SW480 (cell line): ENCODE results near the gene CEL.
"Not testable (repeated sequence)": the region's sequence is repeated elsewhere in the genome, so short reads cannot be mapped to it uniquely, and the experiment has no call there.

Experiments used
- DNase-seq: peaks from one replicate; pipeline ENCODE4 v3.0.0-alpha.2; 2016; ENCODE audit warnings: low spot score

CEL gene

DNA sequence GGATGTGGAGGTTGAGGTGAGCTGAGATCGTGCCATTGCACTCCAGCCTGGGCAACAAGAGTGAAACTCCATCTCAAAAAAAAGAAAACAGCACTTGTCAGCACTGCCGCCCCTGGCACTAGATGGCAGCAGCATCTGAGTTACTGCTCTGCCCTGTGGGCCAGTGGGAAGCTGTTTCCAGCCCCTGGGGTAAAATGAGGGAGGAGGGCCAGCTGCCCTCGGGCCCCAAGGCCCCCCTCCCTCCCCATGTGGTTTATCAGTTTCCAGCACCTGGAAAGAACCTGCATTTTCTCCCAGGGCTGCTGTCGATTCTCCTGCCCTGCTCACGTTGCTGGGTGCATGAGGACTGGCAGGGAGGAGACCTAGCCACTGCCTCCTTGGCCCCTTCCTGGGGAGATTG lies 13.2 kb upstream of the CEL start:
- no peak for DNase-seq

GRCh38 chr9:133049043-133049442 lies 12.7 kb upstream of the CEL start:
- no peak for DNase-seq

- DNase-seq, result no peak
Observed at GRCh38 chr9:133050142-133050541, 11.6 kb upstream of the CEL start.

DNA sequence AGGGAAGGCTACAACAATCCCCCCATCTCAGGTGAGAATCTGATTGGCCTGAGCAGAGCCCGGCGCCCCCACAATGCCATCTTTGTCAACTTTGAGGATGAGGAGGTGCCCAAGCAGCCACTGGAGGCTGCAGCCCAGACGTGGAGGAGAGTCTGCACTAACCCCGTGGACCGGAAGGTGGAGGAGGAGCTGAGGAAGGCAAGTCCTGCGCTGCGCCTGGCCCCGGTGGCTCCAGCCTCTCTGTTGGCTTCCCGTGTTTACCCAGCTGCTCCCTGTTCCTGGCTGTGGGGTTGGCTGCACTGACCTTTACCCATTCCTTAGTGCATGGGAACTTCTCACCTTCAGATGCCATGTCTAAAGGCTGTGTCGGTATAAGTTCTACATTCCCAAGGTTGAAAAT lies 11.0 kb upstream of the CEL start:
- DNase-seq, result no peak

DNA sequence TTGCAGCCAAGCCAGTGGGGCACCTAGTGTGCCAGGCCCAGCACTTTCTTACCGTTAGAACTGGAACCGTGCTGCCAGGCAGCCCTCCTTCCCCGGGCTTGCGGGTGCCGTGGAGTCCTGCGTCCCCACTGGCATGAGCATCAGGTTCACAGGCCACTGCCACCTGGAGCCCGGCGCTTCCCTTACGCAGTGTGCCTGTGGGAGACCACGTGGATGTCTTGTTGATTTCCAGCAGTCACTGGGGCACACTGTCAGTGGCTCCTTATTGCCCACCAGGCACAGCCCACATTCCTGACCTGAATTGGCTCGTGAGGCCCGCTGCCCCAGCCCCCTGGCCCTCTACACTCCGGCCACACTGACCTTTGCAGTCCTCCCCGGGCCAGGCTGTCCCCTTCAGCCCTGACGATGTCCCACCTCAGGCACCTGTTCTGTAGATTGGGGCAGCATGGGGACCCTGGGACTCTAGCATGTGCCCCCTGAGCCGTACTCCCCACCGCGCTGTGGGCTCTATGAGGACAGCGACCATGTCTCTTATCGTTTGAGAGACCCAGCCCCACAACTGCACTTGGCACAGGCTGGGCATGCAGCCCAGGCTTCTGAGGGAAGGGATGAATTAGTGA lies 10.4 kb upstream of the CEL start:
- DNase-seq, result no peak

GRCh38 chr9:133051966-133052539 lies 9.7 kb upstream of the CEL start:
- DNase-seq, result no peak

- no peak for DNase-seq
Observed at GRCh38 chr9:133054194-133054890, 7.4 kb upstream of the CEL start.

GRCh38 chr9:133054966-133055365 lies 6.8 kb upstream of the CEL start:
- DNase-seq, result no peak

GRCh38 chr9:133055788-133056420 lies 5.9 kb upstream of the CEL start:
- DNase-seq, result no peak

- no peak for DNase-seq
Observed at GRCh38 chr9:133056533-133056932, 5.2 kb upstream of the CEL start.

DNA sequence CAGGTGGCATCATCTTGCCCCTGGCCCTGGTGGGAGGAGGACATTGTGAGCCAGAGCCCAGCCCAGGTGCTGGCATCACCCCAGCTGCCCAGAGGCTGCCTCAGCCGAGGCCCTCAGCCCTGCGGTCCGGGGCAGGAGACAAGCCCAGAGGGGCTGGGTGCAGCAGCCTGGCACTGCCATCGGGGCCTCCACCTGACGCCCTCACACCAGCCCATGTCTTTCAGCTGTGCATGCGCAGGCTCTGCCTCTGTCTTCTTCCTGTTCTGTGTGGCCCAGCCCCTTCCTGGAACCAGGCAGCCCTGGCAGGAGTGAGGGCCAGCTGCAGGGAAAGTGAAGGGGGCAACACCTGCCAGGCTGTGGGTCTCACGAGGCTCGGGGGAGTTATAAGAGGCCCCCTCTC lies 4.8 kb upstream of the CEL start:
- no peak for DNase-seq

- DNase-seq, result no peak
Observed at GRCh38 chr9:133057553-133057952, 4.2 kb upstream of the CEL start.

DNA sequence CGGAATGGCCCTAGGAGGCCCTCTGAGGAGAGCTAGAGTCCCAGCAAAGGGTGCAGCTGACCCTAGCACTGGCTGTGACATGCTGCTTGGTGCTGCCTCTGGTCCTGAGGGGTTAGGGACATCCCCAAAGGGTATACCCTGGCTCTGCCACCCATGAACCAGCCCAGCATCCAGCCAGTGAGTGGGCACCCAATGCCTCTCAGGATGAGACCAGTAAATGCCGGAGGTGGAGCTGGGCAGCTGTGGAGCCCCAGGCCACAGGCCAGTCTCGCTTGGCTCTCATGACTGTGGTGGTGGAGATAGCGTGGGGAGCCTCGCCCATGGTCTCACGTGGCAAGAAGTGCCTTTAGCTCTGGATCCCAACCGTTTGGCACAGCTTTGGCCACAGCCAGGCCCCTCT lies 3.7 kb upstream of the CEL start:
- DNase-seq, result no peak

DNA sequence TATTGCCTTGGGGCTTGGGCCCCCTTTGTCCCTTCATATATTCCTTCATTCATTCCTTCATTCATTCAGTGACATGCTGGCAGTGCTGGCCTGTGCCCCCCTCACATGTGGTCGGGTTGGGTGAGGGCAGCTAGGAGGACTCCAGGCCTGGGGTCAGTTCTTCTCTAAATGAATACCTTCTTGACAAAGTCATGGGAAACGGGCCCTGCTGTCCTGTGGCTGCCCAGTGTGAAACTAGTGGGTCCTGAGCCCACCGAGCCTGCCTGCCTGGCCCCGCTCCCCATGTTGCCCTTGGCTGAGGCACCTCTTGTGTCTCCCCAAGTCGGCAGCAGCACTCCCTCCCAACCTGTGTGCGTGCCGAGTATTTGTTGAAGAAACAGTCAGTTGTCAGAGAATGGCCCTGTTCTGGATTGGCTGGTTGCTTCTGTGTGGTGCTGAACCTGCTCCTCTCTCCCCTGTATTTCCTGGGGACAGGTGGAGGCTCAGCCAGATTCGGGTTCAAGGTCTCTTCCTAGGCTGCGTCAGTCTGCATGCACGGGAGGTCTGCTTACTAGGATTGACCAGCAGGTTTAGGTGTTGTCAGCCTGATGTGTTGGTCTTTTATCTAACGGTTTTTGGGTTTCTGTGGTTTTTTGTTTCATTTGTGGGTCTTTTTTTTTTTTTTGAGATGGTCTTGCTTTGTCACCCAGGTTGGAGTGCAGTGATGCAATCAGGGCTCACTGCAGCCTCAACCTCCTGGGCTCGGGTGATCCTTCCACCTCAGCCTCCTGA lies 3.0 kb upstream of the CEL start:
- DNase-seq, result no peak

GRCh38 chr9:133059623-133060022 lies 2.2 kb upstream of the CEL start:
- no peak for DNase-seq

- no peak for DNase-seq
Observed at GRCh38 chr9:133060417-133060841, 1.4 kb upstream of the CEL start.

DNA sequence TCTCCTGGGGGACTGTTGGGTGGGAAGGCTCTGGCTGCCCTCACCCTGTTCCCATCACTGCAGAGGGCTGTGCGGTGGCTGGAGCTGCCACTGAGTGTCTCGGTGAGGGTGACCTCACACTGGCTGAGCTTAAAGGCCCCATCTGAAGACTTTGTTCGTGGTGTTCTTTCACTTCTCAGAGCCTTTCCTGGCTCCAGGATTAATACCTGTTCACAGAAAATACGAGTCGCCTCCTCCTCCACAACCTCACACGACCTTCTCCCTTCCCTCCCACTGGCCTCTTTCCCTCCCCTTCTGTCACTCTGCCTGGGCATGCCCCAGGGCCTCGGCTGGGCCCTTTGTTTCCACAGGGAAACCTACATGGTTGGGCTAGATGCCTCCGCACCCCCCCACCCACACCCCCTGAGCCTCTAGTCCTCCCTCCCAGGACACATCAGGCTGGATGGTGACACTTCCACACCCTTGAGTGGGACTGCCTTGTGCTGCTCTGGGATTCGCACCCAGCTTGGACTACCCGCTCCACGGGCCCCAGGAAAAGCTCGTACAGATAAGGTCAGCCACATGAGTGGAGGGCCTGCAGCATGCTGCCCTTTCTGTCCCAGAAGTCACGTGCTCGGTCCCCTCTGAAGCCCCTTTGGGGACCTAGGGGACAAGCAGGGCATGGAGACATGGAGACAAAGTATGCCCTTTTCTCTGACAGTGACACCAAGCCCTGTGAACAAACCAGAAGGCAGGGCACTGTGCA lies 590 bp upstream of the CEL start:
- DNase-seq, result not testable (repeated sequence)

- not testable (repeated sequence) for DNase-seq
Observed at GRCh38 chr9:133062569-133062968, 788 bp downstream of the CEL start.

DNA sequence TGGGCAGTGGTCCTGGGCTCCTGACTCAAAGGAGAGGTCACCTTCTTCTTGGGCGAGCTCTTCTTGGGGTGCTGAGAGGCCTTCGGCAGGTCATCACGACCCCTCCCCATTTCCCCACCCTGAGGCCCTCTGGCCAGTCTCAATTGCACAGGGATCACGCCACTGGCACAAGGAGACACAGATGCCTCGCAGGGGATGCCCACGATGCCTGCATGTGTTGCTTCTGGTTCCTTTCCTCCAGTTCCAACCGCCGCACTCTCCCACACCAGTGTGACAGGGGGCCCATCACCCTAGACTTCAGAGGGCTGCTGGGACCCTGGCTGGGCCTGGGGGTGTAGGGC lies 1.3 kb downstream of the CEL start:
- no peak for DNase-seq

DNA sequence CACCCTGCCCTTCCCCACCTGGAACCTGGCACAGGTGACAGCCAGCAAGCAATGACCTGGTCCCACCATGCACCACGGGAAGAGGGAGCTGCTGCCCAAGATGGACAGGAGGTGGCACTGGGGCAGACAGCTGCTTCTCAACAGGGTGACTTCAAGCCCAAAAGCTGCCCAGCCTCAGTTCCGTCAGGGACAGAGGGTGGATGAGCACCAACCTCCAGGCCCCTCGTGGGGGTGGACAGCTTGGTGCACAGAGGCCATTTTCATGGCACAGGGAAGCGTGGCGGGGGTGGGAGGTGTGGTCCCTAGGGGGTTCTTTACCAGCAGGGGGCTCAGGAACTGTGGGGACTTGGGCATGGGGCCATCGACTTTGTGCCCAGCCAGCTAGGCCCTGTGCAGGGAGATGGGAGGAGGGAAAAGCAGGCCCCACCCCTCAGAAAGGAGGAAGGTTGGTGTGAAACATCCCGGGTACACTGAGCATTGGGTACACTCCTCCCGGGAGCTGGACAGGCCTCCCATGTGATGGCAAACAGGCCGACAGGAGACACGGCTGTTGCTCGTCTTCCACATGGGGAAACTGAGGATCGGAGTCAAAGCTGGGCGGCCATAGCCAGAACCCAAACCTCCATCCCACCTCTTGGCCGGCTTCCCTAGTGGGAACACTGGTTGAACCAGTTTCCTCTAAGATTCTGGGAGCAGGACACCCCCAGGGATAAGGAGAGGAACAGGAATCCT lies 1.9 kb downstream of the CEL start:
- no peak for DNase-seq
